ENCODE data around the gene IFI27L2.

The IFI27L2 gene

GRCh38 chr14:94125659-94126418 lies 3.6 kb downstream of the IFI27L2 start:
- Histone ChIP-seq H3K4me3 (ENCODE audit: insufficient read depth, low read depth, low read length, poor library complexity, severe bottlenecking) (no peak overlapping the region), H3K4me1 (ENCODE audit: control insufficient read depth, insufficient read depth, low read length, poor library complexity, severe bottlenecking) (no peaks in the 10 kb centered on the region), H3K36me3 (ENCODE audit: control insufficient read depth, insufficient read depth, low read length) (no peaks in the 10 kb centered on the region), H3K27me3 (replicated peaks; ENCODE audit: control insufficient read depth, insufficient read depth, low read length, poor library complexity, severe bottlenecking) (no peaks in the 10 kb centered on the region), H3K9me3 (ENCODE audit: control insufficient read depth, low read length) (no peaks in the 10 kb centered on the region), H3K27ac (ENCODE audit: insufficient read depth, low read length, poor library complexity, severe bottlenecking) (no peak overlapping the region)
- no peak for DNase-seq

- H3K27me3 ChIP-seq (replicated peaks; ENCODE audit: control insufficient read depth, insufficient read depth, low read length, poor library complexity, severe bottlenecking), result no peaks in the 10 kb centered on the region
- DNase-seq, result no peak
- H3K9me3 ChIP-seq (ENCODE audit: control insufficient read depth, low read length), result no peaks in the 10 kb centered on the region
- no peaks in the 10 kb centered on the region for H3K36me3 ChIP-seq (ENCODE audit: control insufficient read depth, insufficient read depth, low read length)
- H3K27ac ChIP-seq (ENCODE audit: insufficient read depth, low read length, poor library complexity, severe bottlenecking), result no peak overlapping the region
- no peak overlapping the region for H3K4me3 ChIP-seq (ENCODE audit: insufficient read depth, low read depth, low read length, poor library complexity, severe bottlenecking)
- no peaks in the 10 kb centered on the region for H3K4me1 ChIP-seq (ENCODE audit: control insufficient read depth, insufficient read depth, low read length, poor library complexity, severe bottlenecking)
Observed at GRCh38 chr14:94124582-94125377, 4.6 kb downstream of the IFI27L2 start.

GRCh38 chr14:94123868-94124267 lies 5.5 kb downstream of the IFI27L2 start:
- Histone ChIP-seq H3K4me3 (ENCODE audit: insufficient read depth, low read depth, low read length, poor library complexity, severe bottlenecking) (no peak overlapping the region), H3K27ac (ENCODE audit: insufficient read depth, low read length, poor library complexity, severe bottlenecking) (no peak overlapping the region)

DNA sequence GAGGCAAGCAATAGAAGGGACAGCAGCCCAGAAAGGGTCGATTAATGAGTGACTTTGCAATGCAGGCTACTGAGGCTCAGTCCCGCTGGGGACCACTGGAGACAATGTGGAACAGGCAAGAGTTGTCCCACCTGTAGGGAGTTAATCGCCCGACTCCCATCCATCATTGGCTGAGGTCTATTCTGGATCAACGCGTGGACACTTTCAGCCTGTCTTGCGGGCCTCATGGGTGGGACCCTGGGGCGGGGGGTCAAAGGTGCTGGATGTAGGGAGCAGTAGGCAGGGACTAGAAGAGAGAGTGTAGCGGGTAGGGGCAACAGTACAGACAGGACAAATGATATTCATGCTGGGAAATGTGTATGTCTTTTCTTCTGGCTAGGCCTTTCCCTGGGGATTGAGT lies 6.1 kb downstream of the IFI27L2 start:
- H3K4me3 ChIP-seq (ENCODE audit: insufficient read depth, low read depth, low read length, poor library complexity, severe bottlenecking), result no peak overlapping the region
- H3K27ac ChIP-seq (ENCODE audit: insufficient read depth, low read length, poor library complexity, severe bottlenecking), result no peak overlapping the region
- no peaks in the 10 kb centered on the region for H3K4me1 ChIP-seq (ENCODE audit: control insufficient read depth, insufficient read depth, low read length, poor library complexity, severe bottlenecking)
- no peak for DNase-seq
- no peaks in the 10 kb centered on the region for H3K9me3 ChIP-seq (ENCODE audit: control insufficient read depth, low read length)
- H3K27me3 ChIP-seq (replicated peaks; ENCODE audit: control insufficient read depth, insufficient read depth, low read length, poor library complexity, severe bottlenecking), result no peaks in the 10 kb centered on the region
- no peaks in the 10 kb centered on the region for H3K36me3 ChIP-seq (ENCODE audit: control insufficient read depth, insufficient read depth, low read length)

More at GRCh38 chr14:94123868-94124267, 5.5 kb downstream of the IFI27L2 start:
- Histone ChIP-seq H3K27me3 (replicated peaks; ENCODE audit: control insufficient read depth, insufficient read depth, low read length, poor library complexity, severe bottlenecking) (no peaks in the 10 kb centered on the region), H3K36me3 (ENCODE audit: control insufficient read depth, insufficient read depth, low read length) (no peaks in the 10 kb centered on the region), H3K4me1 (ENCODE audit: control insufficient read depth, insufficient read depth, low read length, poor library complexity, severe bottlenecking) (no peaks in the 10 kb centered on the region), H3K9me3 (ENCODE audit: control insufficient read depth, low read length) (no peaks in the 10 kb centered on the region)
- no peak for DNase-seq

DNA sequence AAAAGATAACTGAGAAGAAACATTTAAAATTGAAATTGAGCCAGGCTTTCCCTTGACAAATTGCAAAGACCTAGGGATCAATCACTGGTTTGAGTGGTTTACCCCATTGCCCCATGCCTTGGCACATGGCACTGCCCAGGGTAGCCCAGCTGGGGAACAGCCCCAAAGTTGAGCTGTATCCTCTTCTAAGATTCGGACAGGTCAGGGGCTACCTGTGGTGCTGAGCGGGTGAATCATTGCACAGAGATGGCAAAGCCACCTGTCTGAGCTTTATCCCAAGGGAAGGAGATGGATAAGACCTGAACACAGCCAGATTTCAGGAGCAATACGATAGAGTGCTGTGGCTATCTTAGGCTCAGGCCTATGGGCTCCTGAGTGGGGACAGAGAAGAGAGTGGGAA lies 7.0 kb downstream of the IFI27L2 start:
- H3K27ac ChIP-seq (ENCODE audit: insufficient read depth, low read length, poor library complexity, severe bottlenecking), result no peak overlapping the region
- no peak overlapping the region for H3K4me3 ChIP-seq (ENCODE audit: insufficient read depth, low read depth, low read length, poor library complexity, severe bottlenecking)
- no peak for DNase-seq
- H3K4me1 ChIP-seq (ENCODE audit: control insufficient read depth, insufficient read depth, low read length, poor library complexity, severe bottlenecking), result no peaks in the 10 kb centered on the region
- H3K9me3 ChIP-seq (ENCODE audit: control insufficient read depth, low read length), result no peaks in the 10 kb centered on the region
- no peaks in the 10 kb centered on the region for H3K27me3 ChIP-seq (replicated peaks; ENCODE audit: control insufficient read depth, insufficient read depth, low read length, poor library complexity, severe bottlenecking)
- H3K36me3 ChIP-seq (ENCODE audit: control insufficient read depth, insufficient read depth, low read length), result no peaks in the 10 kb centered on the region

- DNase-seq, result no peak
- H3K9me3 ChIP-seq (ENCODE audit: control insufficient read depth, low read length), result no peaks in the 10 kb centered on the region
- no peaks in the 10 kb centered on the region for H3K4me1 ChIP-seq (ENCODE audit: control insufficient read depth, insufficient read depth, low read length, poor library complexity, severe bottlenecking)
- H3K36me3 ChIP-seq (ENCODE audit: control insufficient read depth, insufficient read depth, low read length), result no peaks in the 10 kb centered on the region
- H3K4me3 ChIP-seq (ENCODE audit: insufficient read depth, low read depth, low read length, poor library complexity, severe bottlenecking), result no peak overlapping the region
- no peak overlapping the region for H3K27ac ChIP-seq (ENCODE audit: insufficient read depth, low read length, poor library complexity, severe bottlenecking)
- no peaks in the 10 kb centered on the region for H3K27me3 ChIP-seq (replicated peaks; ENCODE audit: control insufficient read depth, insufficient read depth, low read length, poor library complexity, severe bottlenecking)
Observed at GRCh38 chr14:94121485-94121884, 7.9 kb downstream of the IFI27L2 start.

DNA sequence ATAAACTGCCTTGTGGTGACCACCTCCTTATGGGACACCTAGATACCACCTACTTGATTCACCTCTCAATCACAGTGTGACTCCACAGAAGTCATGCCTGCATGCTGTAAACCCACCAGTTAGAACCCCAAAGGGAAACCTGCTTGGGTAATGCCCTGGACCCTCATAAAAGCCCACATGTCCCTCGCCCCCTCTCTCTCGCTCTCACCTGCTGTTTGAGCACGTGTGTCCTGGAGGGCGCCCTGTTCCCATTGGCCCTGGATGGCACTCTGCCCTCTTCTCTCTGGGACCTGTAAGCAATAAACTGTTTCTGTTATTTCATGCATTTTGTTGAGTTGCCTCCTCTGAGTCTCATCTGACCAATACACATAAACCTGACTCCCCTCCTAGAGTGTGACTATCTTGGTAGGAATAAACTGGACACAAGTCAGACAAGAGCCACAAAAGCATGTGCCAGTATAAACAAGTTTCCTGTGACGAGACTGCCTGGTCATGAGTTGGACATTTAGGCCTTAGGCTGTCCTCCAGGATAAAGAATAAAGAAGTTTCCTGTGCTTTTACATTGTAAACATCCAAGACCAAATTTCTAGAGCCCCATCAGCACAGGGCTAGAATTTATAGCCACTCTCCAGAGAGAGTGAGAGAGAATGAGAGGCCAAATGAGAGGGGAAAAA lies 8.6 kb downstream of the IFI27L2 start:
- no peak for DNase-seq
- H3K27me3 ChIP-seq (replicated peaks; ENCODE audit: control insufficient read depth, insufficient read depth, low read length, poor library complexity, severe bottlenecking), result no peaks in the 10 kb centered on the region
- no peak overlapping the region for H3K27ac ChIP-seq (ENCODE audit: insufficient read depth, low read length, poor library complexity, severe bottlenecking)
- no peaks in the 10 kb centered on the region for H3K4me1 ChIP-seq (ENCODE audit: control insufficient read depth, insufficient read depth, low read length, poor library complexity, severe bottlenecking)
- no peaks in the 10 kb centered on the region for H3K36me3 ChIP-seq (ENCODE audit: control insufficient read depth, insufficient read depth, low read length)
- no peaks in the 10 kb centered on the region for H3K9me3 ChIP-seq (ENCODE audit: control insufficient read depth, low read length)
- no peak overlapping the region for H3K4me3 ChIP-seq (ENCODE audit: insufficient read depth, low read depth, low read length, poor library complexity, severe bottlenecking)

DNA sequence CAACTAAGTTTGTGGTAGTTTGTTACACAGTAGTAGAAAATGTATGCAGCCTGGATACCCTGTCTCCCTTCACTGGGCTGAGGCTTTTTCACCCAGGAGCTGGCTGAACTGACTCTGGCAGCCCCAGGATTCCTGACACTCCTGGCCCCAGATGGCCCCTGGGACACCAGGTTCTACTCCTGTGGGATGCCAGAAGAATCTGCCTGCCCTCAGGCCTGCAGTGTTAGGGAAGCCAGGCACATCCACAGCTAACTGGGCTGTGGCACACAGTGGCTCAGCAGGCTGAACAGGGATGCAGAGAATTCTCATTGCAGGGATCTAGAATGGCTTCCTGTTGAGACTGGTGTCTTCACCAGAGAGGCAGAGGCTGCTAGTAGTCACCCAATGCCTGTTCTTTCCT lies 10.3 kb downstream of the IFI27L2 start:
- no peak for DNase-seq
- Histone ChIP-seq H3K9me3 (ENCODE audit: control insufficient read depth, low read length) (no peaks in the 10 kb centered on the region), H3K27me3 (replicated peaks; ENCODE audit: control insufficient read depth, insufficient read depth, low read length, poor library complexity, severe bottlenecking) (no peaks in the 10 kb centered on the region), H3K27ac (ENCODE audit: insufficient read depth, low read length, poor library complexity, severe bottlenecking) (no peak overlapping the region), H3K4me1 (ENCODE audit: control insufficient read depth, insufficient read depth, low read length, poor library complexity, severe bottlenecking) (no peaks in the 10 kb centered on the region), H3K36me3 (ENCODE audit: control insufficient read depth, insufficient read depth, low read length) (no peaks in the 10 kb centered on the region), H3K4me3 (ENCODE audit: insufficient read depth, low read depth, low read length, poor library complexity, severe bottlenecking) (no peak overlapping the region)

DNA sequence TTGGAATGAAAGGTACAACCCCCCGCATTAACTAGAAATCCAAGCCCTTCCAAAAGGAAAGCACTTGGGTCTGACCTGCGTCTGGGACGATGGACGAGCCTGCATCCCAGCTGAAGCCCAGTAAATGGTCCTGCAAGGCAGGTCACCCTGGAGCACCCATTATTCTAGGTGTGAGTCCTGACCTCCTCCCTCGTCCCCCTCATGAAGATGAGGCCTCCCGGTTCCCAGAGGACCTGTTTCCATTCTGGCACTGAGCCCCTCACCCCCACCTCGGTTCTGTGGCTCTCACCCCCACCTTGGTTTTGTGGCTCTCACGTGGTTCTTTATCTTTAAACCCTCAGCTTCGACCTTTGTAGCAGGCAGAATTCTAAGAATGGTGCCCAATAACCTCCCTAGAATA lies 11.5 kb downstream of the IFI27L2 start:
- no peaks in the 10 kb centered on the region for H3K9me3 ChIP-seq (ENCODE audit: control insufficient read depth, low read length)
- H3K4me3 ChIP-seq (ENCODE audit: insufficient read depth, low read depth, low read length, poor library complexity, severe bottlenecking), result no peak overlapping the region
- H3K36me3 ChIP-seq (ENCODE audit: control insufficient read depth, insufficient read depth, low read length), result no peaks in the 10 kb centered on the region
- no peaks in the 10 kb centered on the region for H3K27me3 ChIP-seq (replicated peaks; ENCODE audit: control insufficient read depth, insufficient read depth, low read length, poor library complexity, severe bottlenecking)
- H3K27ac ChIP-seq (ENCODE audit: insufficient read depth, low read length, poor library complexity, severe bottlenecking), result no peak overlapping the region
- no peaks in the 10 kb centered on the region for H3K4me1 ChIP-seq (ENCODE audit: control insufficient read depth, insufficient read depth, low read length, poor library complexity, severe bottlenecking)
- DNase-seq, result no peak

DNA sequence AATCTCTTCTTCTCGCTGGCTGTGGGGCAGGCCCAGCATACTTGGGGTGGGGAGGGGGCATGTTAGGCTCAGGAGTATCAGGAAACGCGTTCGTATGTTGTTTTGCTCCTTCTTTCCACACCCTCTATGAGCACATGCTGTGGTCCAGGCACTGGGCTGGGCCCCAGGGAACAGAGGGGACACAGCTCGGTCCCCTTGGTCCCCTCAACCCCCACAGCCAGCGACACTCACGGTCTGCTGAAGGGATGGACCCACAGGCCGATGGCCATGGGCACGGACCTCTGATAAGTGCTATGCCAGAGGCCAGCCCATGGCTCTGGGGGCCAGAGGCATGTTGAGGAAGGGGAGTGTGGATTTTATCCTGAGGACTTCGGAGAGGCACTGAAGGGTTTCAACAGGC lies 12.7 kb downstream of the IFI27L2 start:
- Histone ChIP-seq H3K27ac (ENCODE audit: insufficient read depth, low read length, poor library complexity, severe bottlenecking) (no peak overlapping the region), H3K27me3 (replicated peaks; ENCODE audit: control insufficient read depth, insufficient read depth, low read length, poor library complexity, severe bottlenecking) (no peaks in the 10 kb centered on the region), H3K4me3 (ENCODE audit: insufficient read depth, low read depth, low read length, poor library complexity, severe bottlenecking) (no peak overlapping the region), H3K9me3 (ENCODE audit: control insufficient read depth, low read length) (no peaks in the 10 kb centered on the region), H3K4me1 (ENCODE audit: control insufficient read depth, insufficient read depth, low read length, poor library complexity, severe bottlenecking) (no peaks in the 10 kb centered on the region), H3K36me3 (ENCODE audit: control insufficient read depth, insufficient read depth, low read length) (no peaks in the 10 kb centered on the region)
- no peak for DNase-seq

Data from effector memory CD4-positive, alpha-beta T cell (primary cell).